K562 (cell line): ENCODE measurements around the gene GJB2. TPM values are rescaled to one million over a fixed set of nuclear protein-coding genes. Genes with fewer than 3 reads are reported as not detected.

Source experiments
- DEAF1 ChIP-seq: fragments of 450-650 bp; formaldehyde crosslinking; IDR thresholded peaks from 2 replicates; pipeline ENCODE4 v1.4.0; 2020; ENCODE audit warnings: mild to moderate bottlenecking, moderate library complexity
- ELK3 ChIP-seq: fragments of 450-650 bp; formaldehyde crosslinking; IDR thresholded peaks from 2 replicates; pipeline ENCODE4 v1.4.0; 2020; ENCODE audit warnings: mild to moderate bottlenecking
- POLR3G ChIP-seq: IDR thresholded peaks from 2 replicates; pipeline ENCODE4 v1.6.1; 2011; ENCODE audit not compliant: insufficient read length, insufficient replicate concordance; ENCODE audit errors: extremely low read depth
- RBM14 ChIP-seq: fragments of 200-400 bp; formaldehyde crosslinking; IDR thresholded peaks from 2 replicates; pipeline ENCODE4 v1.6.1; 2018; ENCODE audit warnings: low read depth, mild to moderate bottlenecking, low read length, moderate library complexity, borderline replicate concordance; ENCODE audit not compliant: insufficient read depth
- SIN3A ChIP-seq, 2 experiments: fragments of 150-350 bp in 1 of 2; IDR thresholded peaks; 2 replicates each; pipeline ENCODE4 v1.6.1; 2011 to 2016; ENCODE audit warnings: borderline replicate concordance in 2 of 2, low read depth in 2 of 2, low read length in 2 of 2, mild to moderate bottlenecking in 2 of 2, moderate library complexity in 2 of 2; ENCODE audit not compliant: control insufficient read depth in 1 of 2
- ZBTB17 ChIP-seq: fragments of 450-650 bp; formaldehyde crosslinking; IDR thresholded peaks from 2 replicates; pipeline ENCODE4 v1.4.0; 2020; ENCODE audit warnings: mild to moderate bottlenecking
- ZFP36 ChIP-seq: fragments of 150-350 bp; IDR thresholded peaks from 2 replicates; pipeline ENCODE4 v1.6.1; 2018; ENCODE audit warnings: low read length, low read depth; ENCODE audit not compliant: partially characterized antibody
- ZNF407 ChIP-seq: fragments of 450-650 bp; IDR thresholded peaks from 2 replicates; pipeline ENCODE4 v1.6.1; 2016; ENCODE audit warnings: low read depth
- ZNF584 ChIP-seq: fragments of 200-800 bp; sonication (Bioruptor generic); IDR thresholded peaks from 2 replicates; pipeline ENCODE4 v1.6.1; 2016; ENCODE audit warnings: low read depth, mild to moderate bottlenecking, missing genetic modification characterization, missing compliant biosample characterization
- ZNF668 ChIP-seq: fragments of 250-450 bp; sonication (Bioruptor Pico); IDR thresholded peaks from 2 replicates; pipeline ENCODE4 v1.8.0; 2022; ENCODE audit warnings: mild to moderate bottlenecking, inconsistent platforms
- ZNF830 ChIP-seq: fragments of 250-450 bp; sonication (Bioruptor Pico); IDR thresholded peaks from 2 replicates; pipeline ENCODE4 v1.5.0; 2021; ENCODE audit warnings: mild to moderate bottlenecking
- polyA plus RNA-seq, 8 experiments: library from polyadenylated mRNA; depleted of rRNA in 4 of 8; stranded (reverse) in 5 of 8; unstranded in 3 of 8; fragments of >200 nt; fragmentation: Nextera tagmentation in 2 of 8; fragmentation: Illumina TruSeq in 1 of 8; extraction: Ambion mirVana in 2 of 8; extraction: Trizol in 1 of 8; gene quantifications; 2 replicates each; pipeline versions ENCODE4 v1.2.1 to v1.2.3, GENCODE V29; 2011 to 2014; ENCODE audit warnings: inconsistent platforms in 1 of 8, missing spikeins in 1 of 8
- total RNA-seq, 7 experiments: library from RNA; depleted of rRNA in 6 of 7; stranded (reverse); fragments of >200 nt in 6 of 7; fragmentation: Illumina TruSeq in 2 of 7; extraction: Trizol in 2 of 7; gene quantifications; 2 replicates each; pipeline versions ENCODE4 v1.2.1 to v1.2.3, GENCODE V29; 2011 to 2021; ENCODE audit warnings: low replicate concordance in 1 of 7
- TF ChIP-seq, protein P1 (sequence below), 3 experiments: IDR thresholded peaks in 2 of 3; conservative IDR thresholded peaks in 1 of 3; 2 replicates each; pipeline ENCODE4 v1.5.1; 2011 to 2012; ENCODE audit warnings: low read length in 3 of 3, mild to moderate bottlenecking in 3 of 3, control low read depth in 2 of 3, improper control_type of control experiment in 1 of 3, inconsistent platforms in 1 of 3, low read depth in 1 of 3, mixed read lengths in 1 of 3, moderate library complexity in 1 of 3; ENCODE audit not compliant: insufficient read depth in 2 of 3

GJB2 gene
- total and polyA plus RNA-seq, 9 of the 15 experiments (the other 6 are each of a cell fraction or from before 2014, with no cell fraction given), result not detected

- TF ChIP-seq ZNF407 (no peak), ZNF668 (CRISPR knock-in tag) (no peak), RBM14 (no peak), SIN3A (IDR thresholded peaks at IDR 0.05; ENCODE audit: borderline replicate concordance in 2 of 2, control insufficient read depth in 1 of 2, low read depth in 2 of 2, low read length in 2 of 2) (no peak), POLR3G (no peak), ZFP36 (no peak), ZNF584 (CRISPR knock-in tag) (no peak), DEAF1 (CRISPR knock-in tag) (0 out of 2 replicates have a peak, but pooled peaks have one; percentile 12), ZNF830 (CRISPR knock-in tag) (no peak), ZBTB17 (CRISPR knock-in tag) (no peak), ELK3 (CRISPR knock-in tag) (no peak)
- TF ChIP-seq, protein P1, sequence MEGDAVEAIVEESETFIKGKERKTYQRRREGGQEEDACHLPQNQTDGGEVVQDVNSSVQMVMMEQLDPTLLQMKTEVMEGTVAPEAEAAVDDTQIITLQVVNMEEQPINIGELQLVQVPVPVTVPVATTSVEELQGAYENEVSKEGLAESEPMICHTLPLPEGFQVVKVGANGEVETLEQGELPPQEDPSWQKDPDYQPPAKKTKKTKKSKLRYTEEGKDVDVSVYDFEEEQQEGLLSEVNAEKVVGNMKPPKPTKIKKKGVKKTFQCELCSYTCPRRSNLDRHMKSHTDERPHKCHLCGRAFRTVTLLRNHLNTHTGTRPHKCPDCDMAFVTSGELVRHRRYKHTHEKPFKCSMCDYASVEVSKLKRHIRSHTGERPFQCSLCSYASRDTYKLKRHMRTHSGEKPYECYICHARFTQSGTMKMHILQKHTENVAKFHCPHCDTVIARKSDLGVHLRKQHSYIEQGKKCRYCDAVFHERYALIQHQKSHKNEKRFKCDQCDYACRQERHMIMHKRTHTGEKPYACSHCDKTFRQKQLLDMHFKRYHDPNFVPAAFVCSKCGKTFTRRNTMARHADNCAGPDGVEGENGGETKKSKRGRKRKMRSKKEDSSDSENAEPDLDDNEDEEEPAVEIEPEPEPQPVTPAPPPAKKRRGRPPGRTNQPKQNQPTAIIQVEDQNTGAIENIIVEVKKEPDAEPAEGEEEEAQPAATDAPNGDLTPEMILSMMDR (IDR thresholded peaks at IDR 0.05 in 2 of 3, conservative IDR thresholded peaks at IDR 0.05 in 1 of 3; ENCODE audit: insufficient read depth in 2 of 3, low read depth in 1 of 3, low read length in 3 of 3), result peak; percentile 58 to 74 (median 64)
Observed at GRCh38 chr13:20182231-20182846, 10.4 kb downstream of the GJB2 start (continued).
